Breast epithelium (tissue), 3 donors: ENCODE results near the gene HBG1.

Experiments used
- POLR2AphosphoS5 ChIP-seq, 3 donors: sonication (generic); formaldehyde crosslinking; IDR thresholded peaks; one replicate each; pipeline ENCODE4 v1.6.1; 2017; ENCODE audit warnings: antibody characterized with exemption in 3 of 3
- TF ChIP-seq, protein P1 (sequence below), 3 donors: fragments of 450-650 bp; IDR thresholded peaks; one replicate each; pipeline ENCODE4 v1.5.1; 2016 to 2017; ENCODE audit warnings: antibody characterized with exemption in 3 of 3, mild to moderate bottlenecking in 3 of 3, moderate library complexity in 3 of 3

DNA sequence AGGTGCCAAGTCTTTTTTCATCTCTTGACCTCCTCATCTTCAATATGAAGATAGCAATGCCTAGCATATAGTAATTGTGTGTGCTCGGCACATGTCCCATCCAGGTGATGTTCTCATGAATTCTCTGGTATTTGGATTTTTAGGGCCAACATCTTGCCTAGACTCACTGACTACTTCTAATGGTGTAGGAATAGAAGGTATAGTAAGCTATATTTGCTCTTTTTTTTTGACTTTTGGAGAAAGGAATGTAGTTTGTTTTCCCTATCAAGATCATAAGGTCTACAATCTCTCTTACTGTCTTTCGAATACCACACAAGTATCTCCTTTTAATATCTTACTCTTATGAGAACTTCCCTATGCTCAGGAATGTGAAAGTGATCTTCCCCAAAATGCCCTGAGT lies 18.5 kb downstream of the HBG1 start:
- no peak for TF ChIP-seq POLR2AphosphoS5 (IDR thresholded peaks at IDR 0.05)
- TF ChIP-seq, protein P1, sequence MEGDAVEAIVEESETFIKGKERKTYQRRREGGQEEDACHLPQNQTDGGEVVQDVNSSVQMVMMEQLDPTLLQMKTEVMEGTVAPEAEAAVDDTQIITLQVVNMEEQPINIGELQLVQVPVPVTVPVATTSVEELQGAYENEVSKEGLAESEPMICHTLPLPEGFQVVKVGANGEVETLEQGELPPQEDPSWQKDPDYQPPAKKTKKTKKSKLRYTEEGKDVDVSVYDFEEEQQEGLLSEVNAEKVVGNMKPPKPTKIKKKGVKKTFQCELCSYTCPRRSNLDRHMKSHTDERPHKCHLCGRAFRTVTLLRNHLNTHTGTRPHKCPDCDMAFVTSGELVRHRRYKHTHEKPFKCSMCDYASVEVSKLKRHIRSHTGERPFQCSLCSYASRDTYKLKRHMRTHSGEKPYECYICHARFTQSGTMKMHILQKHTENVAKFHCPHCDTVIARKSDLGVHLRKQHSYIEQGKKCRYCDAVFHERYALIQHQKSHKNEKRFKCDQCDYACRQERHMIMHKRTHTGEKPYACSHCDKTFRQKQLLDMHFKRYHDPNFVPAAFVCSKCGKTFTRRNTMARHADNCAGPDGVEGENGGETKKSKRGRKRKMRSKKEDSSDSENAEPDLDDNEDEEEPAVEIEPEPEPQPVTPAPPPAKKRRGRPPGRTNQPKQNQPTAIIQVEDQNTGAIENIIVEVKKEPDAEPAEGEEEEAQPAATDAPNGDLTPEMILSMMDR (IDR thresholded peaks at IDR 0.05): no peak
